Heart right ventricle (tissue), 16 donors: ENCODE data around the gene THTPA. TPM values are rescaled to one million over a fixed set of nuclear protein-coding genes. Genes with fewer than 3 reads are reported as not detected.

Source experiments
- ATAC-seq, 8 donors: fragments of 200-7000 bp; cut with Tn5 transposase; one replicate each; pipeline ENCODE4 v1.9.1; 2020; ENCODE audit warnings: mild to moderate bottlenecking in 8 of 8, moderate library complexity in 8 of 8, moderate number of reproducible peaks in 1 of 8
- DNase-seq, 2 donors: peaks; one replicate each; pipeline ENCODE4 v3.0.0-alpha.2; 2020
- H3K27ac ChIP-seq, 10 donors: fragments of 200-600 bp; sonication (generic) in 2 of 10; one replicate each; pipeline versions ENCODE4 v1.5.0 to v1.8.0; 2020 to 2022; ENCODE audit warnings: mild to moderate bottlenecking in 3 of 10
- H3K27me3 ChIP-seq, 7 donors: fragments of 200-600 bp; one replicate each; pipeline ENCODE4 v1.8.0; 2021 to 2022; ENCODE audit warnings: mild to moderate bottlenecking in 2 of 7
- H3K36me3 ChIP-seq, 9 donors: fragments of 200-600 bp; sonication (generic) in 1 of 9; one replicate each; pipeline versions ENCODE4 v1.5.0 to v1.8.0; 2020 to 2022; ENCODE audit warnings: mild to moderate bottlenecking in 2 of 9
- H3K4me1 ChIP-seq, 9 donors: fragments of 200-600 bp; sonication (generic) in 1 of 9; one replicate each; pipeline versions ENCODE4 v1.5.0 to v1.8.0; 2020 to 2022; ENCODE audit warnings: mild to moderate bottlenecking in 4 of 9
- H3K4me3 ChIP-seq, 10 donors: fragments of 200-600 bp; sonication (generic) in 2 of 10; one replicate each; pipeline versions ENCODE4 v1.5.0 to v1.8.0; 2020 to 2022; ENCODE audit warnings: mild to moderate bottlenecking in 7 of 10, moderate library complexity in 2 of 10
- H3K9me3 ChIP-seq, 11 donors: fragments of 200-600 bp in 10 of 11; sonication (generic) in 2 of 11; one replicate each; pipeline versions ENCODE4 v1.5.0 to v1.8.0; 2013 to 2022; ENCODE audit warnings: mild to moderate bottlenecking in 2 of 11, control low read depth in 1 of 11, moderate library complexity in 1 of 11
- whole genome bisulfite sequencing, 2 donors: extraction: QIAGEN DNeasy Blood & Tissue Kit; methylation state at CpG; one replicate each; pipeline ENCODE4 v1.1.7; 2013; ENCODE audit warnings: inconsistent platforms in 1 of 2; 5-methylcytosine and 5-hydroxymethylcytosine counted together
- intact Hi-C, 10 donors: fragments of 100-400 bp; cut with DNase I; formaldehyde crosslinking; loops; one replicate each; pipeline versions ENCODE4 v1.11.1 to v1.14.2; 2022
- polyA plus RNA-seq, 2 donors: library from polyadenylated mRNA; stranded (reverse); fragments of 200-250 nt; gene quantifications; one replicate each; pipeline ENCODE4 v1.2.3, GENCODE V29; 2013
- total RNA-seq, 10 donors: library from RNA; stranded (reverse); fragmentation: NEBNext Ultra II Directional in 3 of 10; extraction: Animal tissue kit (Norgen Biotek cat#: 25700) in 3 of 10; gene quantifications; one replicate each; pipeline versions ENCODE4 v1.2.1 to v1.2.4, GENCODE V29; 2021 to 2023
- TF ChIP-seq, protein P1 (sequence below), 9 donors: fragments of 200-600 bp; sonication (generic) in 2 of 9; IDR thresholded peaks; one replicate each; pipeline versions ENCODE4 v1.5.0 to v1.8.0; 2021 to 2022; ENCODE audit warnings: antibody characterized with exemption in 9 of 9, mild to moderate bottlenecking in 5 of 9, moderate library complexity in 1 of 9
- donor health status: Arrhythmogenic right ventricular cardiomyopathy.
- donor health status: ischemic (EF 13 %, LVEDD 7.1; RV severe dilation, severe dysfunction).
- donor health status: healthy with polysubstance abuse.
- donor health status: DM: no; HTN: yes; CAD: no.
- donor health status: DM: no; HTN: no; CAD: no.
- donor health status: ischemic (EF 25% LVEDD 6.9; RV normal size, moderate dysfunction).
- donor health status: ischemic (EF 25% LVEDD 5.7; RV mildly dilated, moderate dysfunction).
- donor health status: healthy.
- donor health status: DM: yes; HTN: yes; CAD: no.
- donor health status: Ischemic cardiomyopathy.
- donor health status: ischemic (EF 35%, LVEDD 5.7; RV mildly dilated, moderate dysfunction).
- donor health status: nonischemic (EF 11% LVEDD 7.7; RV severe dilation, severe dysfunction).
- donor health status: DM: yes; HTN: yes; CAD: no.
- donor health status: PGD.
- donor health status: ischemic (EF 29% LVEDD 5.4; RV normal size, mild dysfunction).
- donor health status: nonischemic (EF 23%, LVEDD 6.1; RV moderate dilation, normal function).

The THTPA gene
- total and polyA plus RNA-seq, 12 donors: 8.7 to 27.9 (median 18.0) TPM

- Histone ChIP-seq H3K9me3 (no peaks in the 10 kb centered on the region), H3K4me3 (no peak overlapping the region), H3K27ac (no peak overlapping the region), H3K4me1 (peaks cover 0 to 5% (median 0%) of the 10 kb centered on the region in 9 donors), H3K27me3 (no peaks in the 10 kb centered on the region), H3K36me3 (no peaks in the 10 kb centered on the region)
- WGBS, 2 donors: 76 to 81% methylated on average over 8 of the region's 8 CpGs
- DNase-seq: no peak
- intact Hi-C loops: no loop called here
- TF ChIP-seq, protein P1, sequence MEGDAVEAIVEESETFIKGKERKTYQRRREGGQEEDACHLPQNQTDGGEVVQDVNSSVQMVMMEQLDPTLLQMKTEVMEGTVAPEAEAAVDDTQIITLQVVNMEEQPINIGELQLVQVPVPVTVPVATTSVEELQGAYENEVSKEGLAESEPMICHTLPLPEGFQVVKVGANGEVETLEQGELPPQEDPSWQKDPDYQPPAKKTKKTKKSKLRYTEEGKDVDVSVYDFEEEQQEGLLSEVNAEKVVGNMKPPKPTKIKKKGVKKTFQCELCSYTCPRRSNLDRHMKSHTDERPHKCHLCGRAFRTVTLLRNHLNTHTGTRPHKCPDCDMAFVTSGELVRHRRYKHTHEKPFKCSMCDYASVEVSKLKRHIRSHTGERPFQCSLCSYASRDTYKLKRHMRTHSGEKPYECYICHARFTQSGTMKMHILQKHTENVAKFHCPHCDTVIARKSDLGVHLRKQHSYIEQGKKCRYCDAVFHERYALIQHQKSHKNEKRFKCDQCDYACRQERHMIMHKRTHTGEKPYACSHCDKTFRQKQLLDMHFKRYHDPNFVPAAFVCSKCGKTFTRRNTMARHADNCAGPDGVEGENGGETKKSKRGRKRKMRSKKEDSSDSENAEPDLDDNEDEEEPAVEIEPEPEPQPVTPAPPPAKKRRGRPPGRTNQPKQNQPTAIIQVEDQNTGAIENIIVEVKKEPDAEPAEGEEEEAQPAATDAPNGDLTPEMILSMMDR (IDR thresholded peaks at IDR 0.05): no peak
- peak in 1 of 8 donors; percentile 14 for ATAC-seq
These were observed 42.0 kb upstream of the THTPA start for GRCh38 chr14:23513818-23514643.

GRCh38 chr14:23514644-23514957, 41.5 kb upstream of the THTPA start:
- peak in 7 of 8 donors; percentile 53 to 70 (median 65) for ATAC-seq
- intact Hi-C loops: no loop called here
- 64 to 66% methylated on average over 3 of the region's 3 CpGs for WGBS, 2 donors

GRCh38 chr14:23517650-23518326, 38.3 kb upstream of the THTPA start:
- intact Hi-C loops: no loop called here
- H3K27me3 ChIP-seq: peaks cover 0 to 5% (median 0%) of the 10 kb centered on the region in 7 donors
- ATAC-seq (no peak), DNase-seq (no peak)
- H3K4me3 ChIP-seq: no peak overlapping the region
- 87 to 90% methylated on average over 6 of the region's 6 CpGs for WGBS, 2 donors
- H3K27ac ChIP-seq: no peak overlapping the region
- no peaks in the 10 kb centered on the region for H3K36me3 ChIP-seq
- no peaks in the 10 kb centered on the region for H3K9me3 ChIP-seq
- TF ChIP-seq, protein P1 (IDR thresholded peaks at IDR 0.05): no peak
- H3K4me1 ChIP-seq: peaks cover 0 to 5% (median 0%) of the 10 kb centered on the region in 9 donors

More at GRCh38 chr14:23514644-23514957, 41.5 kb upstream of the THTPA start:
- H3K9me3 ChIP-seq: no peaks in the 10 kb centered on the region
- peaks cover 0 to 5% (median 0%) of the 10 kb centered on the region in 9 donors for H3K4me1 ChIP-seq
- no peaks in the 10 kb centered on the region for H3K27me3 ChIP-seq
- H3K27ac ChIP-seq: no peak overlapping the region
- TF ChIP-seq, protein P1 (IDR thresholded peaks at IDR 0.05): no peak
- peak in 1 of 2 donors; percentile 14 for DNase-seq
- no peaks in the 10 kb centered on the region for H3K36me3 ChIP-seq
- no peak overlapping the region for H3K4me3 ChIP-seq

- Histone ChIP-seq H3K27me3 (peaks cover 0 to 5% (median 0%) of the 10 kb centered on the region in 7 donors), H3K9me3 (no peaks in the 10 kb centered on the region), H3K4me1 (peaks cover 0 to 5% (median 0%) of the 10 kb centered on the region in 9 donors), H3K36me3 (no peaks in the 10 kb centered on the region), H3K27ac (no peak overlapping the region), H3K4me3 (no peak overlapping the region)
- TF ChIP-seq, protein P1 (IDR thresholded peaks at IDR 0.05): no peak
- intact Hi-C loops: no loop called here
- DNase-seq: no peak
- 71 to 79% methylated on average over 4 of the region's 4 CpGs for WGBS, 2 donors
- ATAC-seq: no peak
These were observed 37.4 kb upstream of the THTPA start for GRCh38 chr14:23518709-23519108.
